Skeletal muscle tissue (tissue), 5 donors: ENCODE results near the gene XPNPEP1. TPM values are rescaled to one million over a fixed set of nuclear protein-coding genes. Genes with fewer than 3 reads are reported as not detected.

ENCODE experiments used
- H3K27ac ChIP-seq: one replicate; pipeline ENCODE4 v1.7.0; 2013; ENCODE audit warnings: mild to moderate bottlenecking, low read depth, low read length, inconsistent platforms
- H3K27me3 ChIP-seq, 3 donors: one replicate each; pipeline ENCODE4 v1.7.0; 2013; ENCODE audit warnings: low read length in 3 of 3; ENCODE audit not compliant: control insufficient read depth in 3 of 3, insufficient read depth in 3 of 3
- H3K36me3 ChIP-seq, 3 donors: one replicate each; pipeline ENCODE4 v1.7.0; 2013; ENCODE audit warnings: low read length in 3 of 3; ENCODE audit not compliant: control insufficient read depth in 3 of 3, insufficient read depth in 3 of 3
- H3K4me1 ChIP-seq, 3 donors: one replicate each; pipeline ENCODE4 v1.7.0; 2013; ENCODE audit warnings: low read length in 3 of 3, mild to moderate bottlenecking in 3 of 3; ENCODE audit not compliant: control insufficient read depth in 3 of 3, insufficient read depth in 3 of 3
- H3K4me3 ChIP-seq, 3 donors: one replicate each; pipeline ENCODE4 v1.7.0; 2013; ENCODE audit warnings: low read length in 3 of 3
- H3K9ac ChIP-seq, 3 donors: one replicate each; pipeline ENCODE4 v1.7.0; 2013; ENCODE audit warnings: low read length in 3 of 3, mild to moderate bottlenecking in 3 of 3, moderate library complexity in 2 of 3, low read depth in 1 of 3
- H3K9me3 ChIP-seq, 3 donors: one replicate each; pipeline ENCODE4 v1.7.0; 2013; ENCODE audit warnings: low read length in 3 of 3; ENCODE audit not compliant: control insufficient read depth in 3 of 3
- small RNA-seq: library from RNA; depleted of rRNA; stranded (forward); fragments of <200 nt; gene quantifications from one replicate; pipeline ENCODE3, GENCODE V24; 2014
- total RNA-seq: library from RNA; depleted of rRNA; stranded (reverse); fragments of >200 nt; gene quantifications from one replicate; pipeline ENCODE4 v1.2.3, GENCODE V29; 2014
- donor health status: Osteomylitis.

Gene XPNPEP1
- total RNA-seq, 1 donor from 2014 or later, result 89.2 TPM

- no peaks in the 10 kb centered on the region for H3K36me3 ChIP-seq
Observed at GRCh38 chr10:109823196-109823595, 100.1 kb downstream of the XPNPEP1 start.

GRCh38 chr10:109821672-109822071 lies 101.6 kb downstream of the XPNPEP1 start:
- H3K9me3 ChIP-seq, result no peaks in the 10 kb centered on the region
- no peak overlapping the region for H3K9ac ChIP-seq
- no peak overlapping the region for H3K4me3 ChIP-seq
- no peaks in the 10 kb centered on the region for H3K4me1 ChIP-seq
- no peaks in the 10 kb centered on the region for H3K27me3 ChIP-seq
- H3K36me3 ChIP-seq, result no peaks in the 10 kb centered on the region
- H3K27ac ChIP-seq, result no peak overlapping the region

More at GRCh38 chr10:109823196-109823595, 100.1 kb downstream of the XPNPEP1 start:
- no peak overlapping the region for H3K27ac ChIP-seq
- no peaks in the 10 kb centered on the region for H3K27me3 ChIP-seq
- H3K9ac ChIP-seq, result no peak overlapping the region
- H3K4me1 ChIP-seq, result no peaks in the 10 kb centered on the region
- no peak overlapping the region for H3K4me3 ChIP-seq
- no peaks in the 10 kb centered on the region for H3K9me3 ChIP-seq

GRCh38 chr10:109820620-109821405 lies 102.5 kb downstream of the XPNPEP1 start:
- Histone ChIP-seq H3K9ac (no peak overlapping the region), H3K36me3 (no peaks in the 10 kb centered on the region), H3K4me3 (no peak overlapping the region), H3K4me1 (no peaks in the 10 kb centered on the region), H3K27me3 (no peaks in the 10 kb centered on the region), H3K9me3 (no peaks in the 10 kb centered on the region), H3K27ac (no peak overlapping the region)

- Histone ChIP-seq H3K36me3 (no peaks in the 10 kb centered on the region), H3K27ac (no peak overlapping the region), H3K9ac (no peak overlapping the region), H3K4me1 (no peaks in the 10 kb centered on the region), H3K4me3 (no peak overlapping the region), H3K27me3 (no peaks in the 10 kb centered on the region), H3K9me3 (no peaks in the 10 kb centered on the region)
Observed at GRCh38 chr10:109819807-109820206, 103.5 kb downstream of the XPNPEP1 start.

Small RNAs within 50 kb of the gene (small RNA-seq; reads per million reads assigned to genes)
- gene RNU4-5P, result not detected

Other genes with a start within 250 kb of the XPNPEP1 start
- gene ADD3, start 84.5 kb upstream of the XPNPEP1 start, total RNA-seq, result 113 TPM